GM15510 (cell line): ENCODE results near the gene ASMTL.

ENCODE experiments used
- POLR2A ChIP-seq: IDR thresholded peaks from 3 replicates; pipeline ENCODE4 v1.6.1; 2011; ENCODE audit warnings: borderline replicate concordance; ENCODE audit not compliant: insufficient read length; ENCODE audit errors: extremely low read depth

ASMTL gene

GRCh38 chrX:1485033-1485432 lies 32.3 kb upstream of the ASMTL start:
- TF ChIP-seq POLR2A = no peak

- no peak for TF ChIP-seq POLR2A
Measured at GRCh38 chrX:1484638-1485019, 31.9 kb upstream of the ASMTL start.

- no peak for TF ChIP-seq POLR2A
Measured at GRCh38 chrX:1483843-1484637, 31.3 kb upstream of the ASMTL start.

- peak; percentile 50 for TF ChIP-seq POLR2A
Measured at GRCh38 chrX:1481636-1482529, 29.2 kb upstream of the ASMTL start.

- no peak for TF ChIP-seq POLR2A
Measured at GRCh38 chrX:1480082-1480785, 27.5 kb upstream of the ASMTL start.

- no peak for TF ChIP-seq POLR2A
Measured at GRCh38 chrX:1477801-1478458, 25.2 kb upstream of the ASMTL start.

- no peak for TF ChIP-seq POLR2A
Measured at GRCh38 chrX:1477229-1477628, 24.5 kb upstream of the ASMTL start.

- TF ChIP-seq POLR2A = no peak
Measured at GRCh38 chrX:1476682-1477081, 24.0 kb upstream of the ASMTL start.

- no peak for TF ChIP-seq POLR2A
Measured at GRCh38 chrX:1475881-1476280, 23.2 kb upstream of the ASMTL start.

GRCh38 chrX:1475481-1475880 lies 22.8 kb upstream of the ASMTL start:
- TF ChIP-seq POLR2A = no peak

GRCh38 chrX:1472975-1473374 lies 20.3 kb upstream of the ASMTL start:
- TF ChIP-seq POLR2A = no peak

GRCh38 chrX:1468250-1468772 lies 15.6 kb upstream of the ASMTL start:
- TF ChIP-seq POLR2A = no peak

GRCh38 chrX:1466971-1467561 lies 14.4 kb upstream of the ASMTL start:
- TF ChIP-seq POLR2A = no peak

- no peak for TF ChIP-seq POLR2A
Measured at GRCh38 chrX:1466232-1466661, 13.5 kb upstream of the ASMTL start.

- TF ChIP-seq POLR2A = no peak
Measured at GRCh38 chrX:1465286-1466231, 12.8 kb upstream of the ASMTL start.
